GM19193 (cell line): ENCODE measurements around the gene WDFY4.

Experiments used
- POLR2A ChIP-seq: IDR thresholded peaks from 4 replicates; pipeline ENCODE4 v1.6.1; 2011; ENCODE audit not compliant: insufficient read depth, insufficient read length; ENCODE audit errors: extremely low read depth

Gene WDFY4

DNA sequence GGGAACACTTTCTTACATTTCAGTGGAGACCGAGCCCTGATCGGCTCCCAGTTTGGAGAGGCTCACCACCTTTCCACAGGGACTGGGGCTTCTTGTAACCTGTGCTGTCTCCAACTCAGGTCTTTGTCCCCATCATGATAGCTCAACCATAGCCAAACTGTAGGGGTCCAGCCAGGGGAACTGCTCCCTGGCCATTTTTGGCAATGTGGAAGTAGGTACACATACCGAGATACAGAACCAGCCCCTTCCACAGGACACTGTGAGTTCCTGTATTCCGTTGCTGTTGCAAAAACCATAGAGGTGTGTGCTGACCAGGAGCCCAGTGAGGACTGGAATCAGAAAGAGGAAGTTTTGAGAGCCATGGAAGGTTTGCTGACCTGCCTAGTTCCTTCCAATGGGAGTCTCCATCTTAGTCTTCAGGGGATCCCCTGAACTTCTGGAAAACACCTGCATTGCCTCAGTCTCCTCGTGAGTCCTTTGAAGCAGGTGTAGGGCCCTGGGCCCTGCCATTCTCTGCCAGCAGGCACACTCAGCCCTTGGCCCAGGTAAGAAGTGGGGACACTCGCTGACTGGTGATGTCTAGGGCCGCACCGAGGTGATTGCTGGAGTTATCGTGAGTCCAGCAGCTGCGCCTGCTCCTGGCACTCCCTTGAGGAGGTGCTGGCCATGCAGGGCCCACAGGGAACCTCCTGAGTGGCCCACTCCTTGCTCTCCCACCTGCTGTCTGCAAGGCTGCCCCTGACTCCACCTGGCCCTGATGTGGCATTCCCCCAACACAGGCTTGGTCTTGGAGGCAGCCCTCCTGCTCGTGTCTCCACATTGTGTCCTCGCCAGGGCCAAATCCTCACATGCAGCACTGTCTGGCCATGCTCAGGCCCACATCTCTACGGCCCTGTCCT is 11.2 kb downstream of the WDFY4 start:
- no peak for TF ChIP-seq POLR2A

DNA sequence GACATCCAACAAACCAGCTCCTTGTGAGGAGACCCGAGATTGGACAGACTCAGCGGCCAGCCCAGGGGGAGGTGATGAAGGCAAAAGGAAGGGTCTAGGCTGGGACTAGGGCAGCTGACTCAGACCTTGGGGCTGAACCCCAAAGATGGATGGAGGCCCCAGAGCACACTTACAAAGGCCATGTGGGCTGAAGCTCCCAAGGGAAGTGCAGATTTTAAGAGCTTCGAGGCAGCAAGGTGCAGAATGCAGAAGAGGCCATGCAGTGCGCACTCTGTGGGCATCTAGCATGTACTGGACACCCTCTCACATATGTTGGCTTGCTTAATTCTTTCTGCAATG is 11.8 kb downstream of the WDFY4 start:
- TF ChIP-seq POLR2A = no peak

DNA sequence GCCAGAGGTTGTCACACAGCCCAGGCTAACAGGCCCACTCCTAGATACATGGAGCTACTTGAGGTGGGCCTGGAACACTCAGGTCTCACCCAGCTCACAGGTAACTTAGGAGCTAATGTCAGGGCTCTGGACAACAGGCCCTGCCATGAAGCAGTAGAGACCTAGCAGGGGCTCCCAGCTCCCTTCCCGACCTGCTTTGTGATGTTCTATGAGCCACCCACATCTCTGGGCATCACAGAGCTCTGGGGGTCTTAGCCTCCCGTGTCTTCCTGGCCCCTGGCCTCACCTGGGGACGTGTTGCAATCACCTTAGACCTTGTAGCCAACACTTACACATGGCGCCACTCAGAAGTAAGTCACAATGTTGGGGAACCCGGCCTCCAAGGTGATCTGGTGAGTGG is 12.4 kb downstream of the WDFY4 start:
- no peak for TF ChIP-seq POLR2A

DNA sequence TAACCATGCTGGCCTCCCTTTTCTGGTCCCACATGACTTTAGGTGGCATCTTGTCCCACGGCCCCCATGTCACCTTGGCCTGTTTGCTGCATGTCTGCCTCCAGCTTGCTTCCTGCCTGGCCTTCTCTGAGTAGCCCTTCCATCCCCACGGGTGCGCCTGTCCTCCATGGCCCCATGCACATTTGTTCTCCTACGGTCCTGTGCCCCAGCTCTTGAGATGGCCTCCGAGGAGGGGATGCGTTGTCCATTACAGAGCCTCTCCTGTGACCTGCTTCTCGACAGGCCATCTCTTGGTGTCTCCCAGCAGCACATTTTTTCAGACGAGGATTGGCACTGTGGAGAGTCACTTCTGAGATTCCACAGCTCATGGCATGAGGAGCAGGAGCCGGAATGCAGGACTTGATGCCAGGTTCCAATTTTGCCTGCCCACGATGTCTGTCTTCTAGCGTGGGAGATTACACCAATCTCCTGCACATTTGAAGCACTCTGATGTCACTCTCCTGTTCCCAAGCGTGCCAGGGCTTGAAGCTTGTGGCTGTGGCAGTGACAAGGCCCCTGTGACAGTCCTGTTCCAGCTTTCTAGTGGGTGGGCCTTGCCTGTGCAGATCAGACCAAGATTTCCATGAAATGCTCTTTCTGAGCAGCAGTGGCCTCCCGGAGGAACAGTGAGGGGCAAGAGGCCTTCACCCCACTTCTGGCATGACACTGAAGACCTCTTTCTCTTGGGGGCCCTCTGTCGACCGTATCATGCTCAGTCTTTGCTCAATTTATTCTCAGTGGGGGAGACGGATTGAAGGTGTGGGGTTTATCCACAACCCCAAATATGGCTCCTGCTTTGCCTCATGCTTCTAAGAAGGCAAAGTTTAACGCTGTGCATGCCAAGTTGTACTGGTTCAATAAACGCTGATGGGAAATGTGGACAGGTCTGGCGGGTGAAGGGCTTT is 13.4 kb downstream of the WDFY4 start:
- no peak for TF ChIP-seq POLR2A

DNA sequence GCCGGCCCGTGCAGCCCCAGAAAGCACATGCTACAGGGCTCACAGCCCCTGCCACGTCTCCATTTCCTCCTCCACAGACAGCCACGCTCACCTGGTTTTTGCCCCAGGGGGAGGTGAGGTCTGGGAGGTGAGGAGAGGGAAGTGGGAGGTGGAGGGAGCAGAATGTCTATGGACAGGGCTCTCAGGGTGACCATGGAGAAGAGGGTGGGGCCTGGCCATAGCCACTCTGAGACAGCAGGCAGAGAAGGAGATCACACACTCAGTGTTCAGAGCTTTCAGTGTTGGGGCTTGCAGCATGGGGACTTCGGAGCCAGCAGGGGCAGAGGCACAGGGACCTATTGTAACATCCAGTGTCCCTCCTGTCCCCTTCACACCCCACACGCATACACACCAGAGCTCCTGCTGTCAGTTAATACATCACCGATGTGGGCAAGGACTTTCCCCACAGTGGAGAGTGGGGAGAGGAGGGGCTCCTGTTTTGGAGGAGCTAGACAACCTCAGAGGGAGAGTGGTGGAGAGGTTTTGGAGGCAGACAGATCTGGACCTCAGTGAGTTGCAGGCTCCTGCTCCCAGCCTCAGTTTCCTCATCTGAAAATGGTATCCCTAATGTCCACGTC is 14.4 kb downstream of the WDFY4 start:
- TF ChIP-seq POLR2A = no peak

DNA sequence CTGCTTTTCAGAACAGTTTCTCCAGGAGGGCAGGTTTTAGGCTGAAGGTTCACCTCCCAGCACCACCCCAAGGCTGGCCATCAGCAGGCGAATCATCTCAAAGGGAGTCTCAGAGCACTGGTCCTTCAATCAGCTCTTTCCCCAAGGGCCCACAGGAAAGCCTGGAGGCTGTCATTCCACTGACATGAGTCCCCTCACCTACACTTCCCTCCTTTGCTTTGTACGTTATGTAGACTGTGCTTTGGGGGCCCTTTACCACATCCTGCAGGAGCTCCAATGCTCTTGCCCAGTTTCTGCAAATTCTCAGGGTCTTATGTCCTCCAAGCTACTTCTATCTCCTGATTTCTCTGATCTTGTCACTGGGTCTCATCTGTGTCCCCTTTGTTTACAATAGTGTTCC is 15.4 kb downstream of the WDFY4 start:
- no peak for TF ChIP-seq POLR2A

DNA sequence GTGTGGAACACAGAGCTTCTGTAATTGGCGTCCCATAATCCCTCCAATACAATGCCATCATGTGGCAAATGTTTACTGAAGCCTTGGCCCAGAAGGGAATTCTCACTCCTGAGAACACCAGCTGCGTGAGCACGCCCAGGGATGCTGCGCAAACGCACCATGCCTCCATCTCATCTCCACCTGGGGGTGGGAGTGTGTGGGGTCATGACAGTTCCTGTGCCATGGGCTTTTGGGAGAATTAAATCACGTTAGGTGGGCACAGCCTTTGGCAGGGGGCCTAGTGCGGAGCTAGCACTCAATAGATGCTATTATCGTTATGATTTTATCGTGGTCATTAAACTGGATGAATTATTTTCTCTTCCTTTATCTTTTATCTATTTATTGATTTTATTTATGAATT is 15.8 kb downstream of the WDFY4 start:
- no peak for TF ChIP-seq POLR2A

DNA sequence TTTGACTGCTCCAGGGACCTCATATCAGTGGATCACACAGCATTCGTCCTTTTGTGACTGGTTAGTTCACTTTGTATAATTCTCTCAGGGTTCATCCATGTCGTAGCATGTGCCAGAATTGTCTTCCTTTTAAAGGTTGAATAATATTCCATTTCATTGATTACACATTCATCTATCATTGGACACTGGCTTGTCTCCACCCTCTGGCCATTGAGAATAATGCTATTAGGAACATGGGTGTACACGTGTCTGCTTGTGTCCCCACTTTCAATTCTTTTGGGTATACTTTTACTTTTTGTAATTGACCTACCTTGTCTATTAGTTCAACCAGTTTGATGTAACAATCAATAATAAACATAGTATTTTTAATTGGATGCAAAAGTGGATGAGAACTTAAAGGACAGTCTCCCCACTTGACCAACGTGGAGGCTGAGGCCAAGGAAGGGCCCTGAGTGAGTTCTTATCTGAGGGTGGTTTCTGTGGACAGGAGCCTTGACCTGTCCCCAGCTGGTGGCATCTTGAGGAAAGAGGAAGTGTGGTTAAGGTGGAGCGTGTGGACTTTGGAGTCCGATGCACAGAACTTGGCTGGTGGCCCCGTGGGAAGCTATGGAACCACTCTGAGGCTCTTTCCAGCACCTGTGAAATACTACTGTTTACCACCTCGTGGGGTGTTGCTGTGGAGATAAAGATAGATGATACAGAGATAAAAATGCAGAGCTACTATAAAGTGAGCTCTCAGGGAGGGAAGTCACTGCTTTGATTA is 16.6 kb downstream of the WDFY4 start:
- TF ChIP-seq POLR2A = no peak

DNA sequence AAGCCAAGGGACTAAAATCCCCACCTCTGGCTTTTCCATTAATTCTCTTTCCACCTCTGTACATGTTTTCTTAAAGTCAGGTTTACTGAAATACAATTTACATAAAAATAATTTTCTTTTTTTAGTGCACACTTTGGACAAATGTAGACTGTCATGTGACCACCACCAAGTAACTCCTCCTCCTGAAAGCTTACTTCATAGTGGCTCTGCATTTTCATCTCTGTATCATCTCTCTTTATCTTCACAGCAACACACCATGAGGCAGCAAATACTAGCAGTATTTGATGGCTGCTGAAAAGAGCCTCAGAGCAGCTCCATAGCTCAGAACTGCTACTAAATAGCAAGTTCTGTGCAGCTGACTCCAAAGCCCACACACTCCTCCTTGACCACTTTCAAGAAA is 17.3 kb downstream of the WDFY4 start:
- TF ChIP-seq POLR2A = no peak

DNA sequence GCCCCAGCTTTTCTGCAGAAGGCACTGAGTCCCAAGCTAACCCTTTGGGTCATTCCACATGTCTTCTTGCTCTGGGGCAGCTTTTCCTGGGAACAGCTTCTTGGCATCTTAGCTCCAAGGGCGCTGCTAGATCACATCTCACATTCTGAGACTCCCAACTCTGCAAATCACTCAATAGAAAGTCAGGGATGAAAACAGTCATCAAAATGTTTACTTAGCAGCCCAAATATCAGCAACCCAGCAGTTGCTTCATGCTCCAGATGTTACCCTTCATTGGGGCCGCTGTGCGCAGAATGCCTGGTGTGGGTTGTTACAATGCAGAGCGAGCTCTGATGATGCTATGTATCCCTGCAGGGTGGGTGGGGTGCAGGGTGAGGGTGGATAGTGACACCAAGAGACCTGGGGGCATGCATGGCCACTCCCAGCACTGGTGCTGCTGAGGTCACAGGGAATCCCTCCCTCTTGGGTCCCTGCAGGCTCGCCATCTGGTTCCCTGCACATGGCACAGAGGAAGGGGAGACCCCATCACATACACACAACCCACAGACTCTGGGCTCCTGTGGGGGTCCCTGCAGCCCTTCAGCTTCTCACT is 19.0 kb downstream of the WDFY4 start:
- no peak for TF ChIP-seq POLR2A

DNA sequence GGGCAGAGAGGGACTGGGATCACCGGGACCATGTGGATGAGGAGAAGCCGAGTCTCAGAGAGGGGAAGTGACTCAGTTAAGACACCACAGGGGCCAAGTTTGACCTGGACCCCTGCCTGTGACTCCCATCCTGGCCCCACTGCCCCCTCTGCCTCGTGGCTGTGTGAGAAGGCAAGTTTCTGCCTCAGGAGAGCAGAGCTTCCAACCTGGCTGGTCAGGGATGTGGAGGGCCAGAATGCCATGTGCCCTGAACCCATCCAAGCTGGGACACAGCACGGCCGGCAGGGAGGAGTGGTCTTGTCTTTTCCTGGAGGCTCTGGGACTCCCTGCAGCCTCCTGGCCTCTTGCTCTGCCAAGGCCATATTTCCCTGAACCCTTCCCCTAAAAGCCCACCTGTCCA is 19.5 kb downstream of the WDFY4 start:
- TF ChIP-seq POLR2A = no peak

DNA sequence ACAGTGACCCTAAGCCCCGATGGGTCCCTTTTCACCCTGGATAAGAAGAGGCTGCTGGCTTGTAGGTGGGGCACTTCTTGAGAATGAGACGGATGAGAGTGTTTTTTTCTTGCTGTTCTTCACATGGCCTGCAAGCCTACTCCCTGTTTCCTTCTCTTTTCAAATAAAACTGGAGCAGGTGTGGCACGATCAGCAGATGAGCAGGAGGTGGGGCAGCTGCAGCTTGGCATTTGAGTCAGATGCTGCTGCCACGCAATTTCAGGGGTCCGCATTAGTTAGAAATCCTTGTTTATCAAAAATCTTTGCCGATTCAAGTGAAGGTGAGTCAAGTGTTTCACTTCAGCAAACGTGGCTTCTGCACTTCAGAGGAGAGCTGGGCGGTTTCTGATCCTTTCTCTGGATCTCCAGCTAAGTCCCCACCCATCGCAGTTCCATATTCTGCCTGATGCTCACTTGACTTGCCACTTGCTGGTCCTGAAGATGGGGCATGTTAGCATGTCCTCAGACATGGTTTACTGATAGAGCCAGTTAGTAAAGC is 20.8 kb downstream of the WDFY4 start:
- no peak for TF ChIP-seq POLR2A

DNA sequence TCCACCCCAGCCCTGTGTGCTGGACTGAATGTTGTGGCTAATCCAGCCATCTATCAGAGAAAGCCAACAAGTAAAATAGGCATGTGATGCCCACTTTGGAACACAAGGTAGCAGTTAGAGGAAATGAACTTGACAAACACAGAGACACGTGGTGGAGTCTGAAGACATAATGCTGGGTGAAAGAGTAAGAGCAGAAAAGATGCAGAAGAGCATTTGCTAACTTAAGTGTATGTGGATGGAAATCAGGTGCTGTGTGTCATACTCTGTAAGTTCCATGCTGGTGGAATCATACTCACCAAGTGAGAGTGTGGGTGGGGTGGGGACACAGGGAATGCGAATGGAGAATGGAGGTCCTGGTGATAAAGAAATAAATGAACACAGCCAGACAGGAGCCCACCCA is 22.8 kb downstream of the WDFY4 start:
- TF ChIP-seq POLR2A = no peak

DNA sequence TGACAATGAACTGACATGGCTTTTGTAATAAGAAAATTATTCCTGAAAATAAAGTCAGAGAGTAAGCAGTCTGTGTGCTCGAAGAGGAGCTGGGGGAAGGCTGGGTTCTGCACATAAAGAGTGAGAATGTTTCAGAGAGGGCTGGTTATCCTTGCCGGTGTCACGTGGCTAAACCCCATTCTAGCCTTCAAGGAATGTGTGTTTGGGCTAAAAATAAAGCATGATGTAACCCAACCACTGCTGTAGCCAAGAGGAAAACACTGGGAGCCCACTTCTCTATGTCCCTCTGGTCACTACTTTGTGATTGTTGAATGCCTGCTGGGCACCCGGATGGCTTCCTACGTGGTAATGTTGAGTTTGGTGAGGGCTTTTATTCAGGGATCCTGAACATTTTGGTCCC is 23.5 kb downstream of the WDFY4 start:
- no peak for TF ChIP-seq POLR2A
